ENCODE data around the gene PDE10A. TPM values are rescaled to one million over a fixed set of nuclear protein-coding genes. Genes with fewer than 3 reads are reported as not detected.

The PDE10A gene
- total and polyA plus RNA-seq, 4 experiments from 2014 or later = not detected

GRCh38 chr6:165317723-165318122 is 345.3 kb downstream of the PDE10A start:
- intact Hi-C loops (cut with micrococcal nuclease) = no loop called here
- no peaks in the 10 kb centered on the region for H3K4me1 ChIP-seq (ENCODE audit: insufficient read depth, low read length)
- H3K9me3 ChIP-seq (ENCODE audit: control insufficient read depth in 1 of 2, low read length in 2 of 2) = no peaks in the 10 kb centered on the region
- no peaks in the 10 kb centered on the region for H3K36me3 ChIP-seq (ENCODE audit: insufficient read depth, low read length)
- H3K4me3 ChIP-seq (ENCODE audit: low read length in 2 of 2) = no peak overlapping the region
- ChIA-PET CTCF (ENCODE audit: partially characterized antibody) (interaction anchor here (0.6 kb wide), 1 partner anchor 19 kb away, joined by 4 read pairs; no protein-coding TSS in a partner anchor), POLR2A (ENCODE audit: partially characterized antibody) (no interaction called here)
- peaks cover 0 to 1% (median 0%) of the 10 kb centered on the region in 4 donors for H3K4me1 Mint-ChIP-seq
- H3K27me3 Mint-ChIP-seq = no peaks in the 10 kb centered on the region
- no peak overlapping the region for H3K27ac ChIP-seq (ENCODE audit: low read depth, low read length)
- no peak for DNase-seq
- no peaks in the 10 kb centered on the region for H3K36me3 Mint-ChIP-seq
- no peaks in the 10 kb centered on the region for H3K27me3 ChIP-seq (ENCODE audit: insufficient read depth, low read length)
- H3K4me3 Mint-ChIP-seq = no peak overlapping the region
- no peak overlapping the region for H3K27ac Mint-ChIP-seq
- H3K9me3 Mint-ChIP-seq = peaks cover 2 to 36% (median 9%) of the 10 kb centered on the region in 8 donors

- no peak within 1 kb of the TSS for H3K27ac Mint-ChIP-seq
- no peaks in the 10 kb centered on the region for H3K36me3 ChIP-seq (ENCODE audit: insufficient read depth, low read length)
- no peak for DNase-seq
- intact Hi-C loops (cut with micrococcal nuclease) = no loop called here
- peak within 1 kb of the TSS in 6 of 8 donors; percentile 8 to 72 (median 55) for H3K4me3 Mint-ChIP-seq
- no peaks in the 10 kb centered on the region for H3K36me3 Mint-ChIP-seq
- H3K27me3 ChIP-seq (ENCODE audit: insufficient read depth, low read length) = no peaks in the 10 kb centered on the region
- no peak within 1 kb of the TSS for H3K27ac ChIP-seq (ENCODE audit: low read depth, low read length)
- H3K4me3 ChIP-seq (ENCODE audit: low read length in 2 of 2) = no peak within 1 kb of the TSS
- CTCF ChIA-PET (ENCODE audit: partially characterized antibody) = no interaction called here
- H3K27me3 Mint-ChIP-seq = no peaks in the 10 kb centered on the region
- H3K9me3 ChIP-seq (ENCODE audit: control insufficient read depth in 1 of 2, low read length in 2 of 2) = no peaks in the 10 kb centered on the region
- no peaks in the 10 kb centered on the region for H3K4me1 ChIP-seq (ENCODE audit: insufficient read depth, low read length)
- H3K9me3 Mint-ChIP-seq = peaks cover 0 to 6% (median under 1%) of the 10 kb centered on the region in 8 donors
- H3K4me1 Mint-ChIP-seq = peaks cover 4 to 13% (median 7%) of the 10 kb centered on the region in 4 donors
- POLR2A ChIA-PET (ENCODE audit: partially characterized antibody) = no interaction called here
Observed at GRCh38 chr6:165308926-165309731, 353.9 kb downstream of the PDE10A start, which contains the start of gene C6orf118. Gene C6orf118, minus strand, starts transcription at chr6:165309605. Its CDS starts 19 bp downstream, at chr6:165309586.

GRCh38 chr6:165306955-165307354 is 356.1 kb downstream of the PDE10A start:
- Histone ChIP-seq H3K9me3 (ENCODE audit: control insufficient read depth in 1 of 2, low read length in 2 of 2) (no peaks in the 10 kb centered on the region), H3K27ac (ENCODE audit: low read depth, low read length) (no peak overlapping the region), H3K4me1 (ENCODE audit: insufficient read depth, low read length) (no peaks in the 10 kb centered on the region), H3K36me3 (ENCODE audit: insufficient read depth, low read length) (no peaks in the 10 kb centered on the region), H3K4me3 (ENCODE audit: low read length in 2 of 2) (no peak overlapping the region), H3K27me3 (ENCODE audit: insufficient read depth, low read length) (no peaks in the 10 kb centered on the region)
- ChIA-PET POLR2A (ENCODE audit: partially characterized antibody) (no interaction called here), CTCF (ENCODE audit: partially characterized antibody) (no interaction called here)
- DNase-seq = no peak
- Mint-ChIP-seq H3K36me3 (no peaks in the 10 kb centered on the region), H3K9me3 (peaks cover 0 to 10% (median 2%) of the 10 kb centered on the region in 8 donors), H3K27me3 (no peaks in the 10 kb centered on the region), H3K27ac (no peak overlapping the region), H3K4me1 (peaks cover 4 to 13% (median 7%) of the 10 kb centered on the region in 4 donors), H3K4me3 (no peak overlapping the region)
- intact Hi-C loops (cut with micrococcal nuclease) = no loop called here

- Histone ChIP-seq H3K4me3 (ENCODE audit: low read length in 2 of 2) (no peak overlapping the region), H3K36me3 (ENCODE audit: insufficient read depth, low read length) (no peaks in the 10 kb centered on the region), H3K27ac (ENCODE audit: low read depth, low read length) (no peak overlapping the region), H3K4me1 (ENCODE audit: insufficient read depth, low read length) (no peaks in the 10 kb centered on the region), H3K27me3 (ENCODE audit: insufficient read depth, low read length) (no peaks in the 10 kb centered on the region), H3K9me3 (ENCODE audit: control insufficient read depth in 1 of 2, low read length in 2 of 2) (no peaks in the 10 kb centered on the region)
- intact Hi-C loops (cut with micrococcal nuclease) = no loop called here
- Mint-ChIP-seq H3K27ac (no peak overlapping the region), H3K27me3 (no peaks in the 10 kb centered on the region), H3K4me1 (no peaks in the 10 kb centered on the region), H3K9me3 (peaks cover 0 to 8% (median 3%) of the 10 kb centered on the region in 8 donors), H3K4me3 (no peak overlapping the region), H3K36me3 (no peaks in the 10 kb centered on the region)
- no peak for DNase-seq
- CTCF ChIA-PET (ENCODE audit: partially characterized antibody) = no interaction called here
- POLR2A ChIA-PET (ENCODE audit: partially characterized antibody) = no interaction called here
Observed at GRCh38 chr6:165301372-165302246, 361.4 kb downstream of the PDE10A start.

- H3K27ac Mint-ChIP-seq = no peak overlapping the region
Observed at GRCh38 chr6:165300422-165300936, 362.6 kb downstream of the PDE10A start.

GRCh38 chr6:165298875-165299274 is 364.2 kb downstream of the PDE10A start:
- Histone ChIP-seq H3K4me1 (ENCODE audit: insufficient read depth, low read length) (no peaks in the 10 kb centered on the region), H3K36me3 (ENCODE audit: insufficient read depth, low read length) (no peaks in the 10 kb centered on the region), H3K9me3 (ENCODE audit: control insufficient read depth in 1 of 2, low read length in 2 of 2) (no peaks in the 10 kb centered on the region), H3K27me3 (ENCODE audit: insufficient read depth, low read length) (no peaks in the 10 kb centered on the region), H3K27ac (ENCODE audit: low read depth, low read length) (no peak overlapping the region), H3K4me3 (ENCODE audit: low read length in 2 of 2) (no peak overlapping the region)
- intact Hi-C loops (cut with micrococcal nuclease) = no loop called here
- no peaks in the 10 kb centered on the region for H3K4me1 Mint-ChIP-seq
- POLR2A ChIA-PET (ENCODE audit: partially characterized antibody) = no interaction called here
- no peaks in the 10 kb centered on the region for H3K36me3 Mint-ChIP-seq
- DNase-seq = no peak
- no peak overlapping the region for H3K4me3 Mint-ChIP-seq
- no peaks in the 10 kb centered on the region for H3K27me3 Mint-ChIP-seq
- CTCF ChIA-PET (ENCODE audit: partially characterized antibody) = no interaction called here
- H3K27ac Mint-ChIP-seq = no peak overlapping the region
- H3K9me3 Mint-ChIP-seq = peaks cover 0 to 8% (median 4%) of the 10 kb centered on the region in 8 donors

More at GRCh38 chr6:165300422-165300936, 362.6 kb downstream of the PDE10A start:
- H3K4me3 ChIP-seq (ENCODE audit: low read length in 2 of 2) = no peak overlapping the region
- ChIA-PET CTCF (ENCODE audit: partially characterized antibody) (no interaction called here), POLR2A (ENCODE audit: partially characterized antibody) (no interaction called here)
- Mint-ChIP-seq H3K4me1 (no peaks in the 10 kb centered on the region), H3K36me3 (no peaks in the 10 kb centered on the region), H3K27me3 (no peaks in the 10 kb centered on the region), H3K4me3 (no peak overlapping the region), H3K9me3 (peaks cover 0 to 8% (median 4%) of the 10 kb centered on the region in 8 donors)
- intact Hi-C loops (cut with micrococcal nuclease) = no loop called here
- H3K36me3 ChIP-seq (ENCODE audit: insufficient read depth, low read length) = no peaks in the 10 kb centered on the region
- no peaks in the 10 kb centered on the region for H3K4me1 ChIP-seq (ENCODE audit: insufficient read depth, low read length)
- H3K27ac ChIP-seq (ENCODE audit: low read depth, low read length) = no peak overlapping the region
- no peak for DNase-seq
- no peaks in the 10 kb centered on the region for H3K9me3 ChIP-seq (ENCODE audit: control insufficient read depth in 1 of 2, low read length in 2 of 2)
- H3K27me3 ChIP-seq (ENCODE audit: insufficient read depth, low read length) = no peaks in the 10 kb centered on the region

GRCh38 chr6:165298402-165298801 is 364.6 kb downstream of the PDE10A start:
- Histone ChIP-seq H3K9me3 (ENCODE audit: control insufficient read depth in 1 of 2, low read length in 2 of 2) (no peaks in the 10 kb centered on the region), H3K27me3 (ENCODE audit: insufficient read depth, low read length) (no peaks in the 10 kb centered on the region), H3K27ac (ENCODE audit: low read depth, low read length) (no peak overlapping the region), H3K36me3 (ENCODE audit: insufficient read depth, low read length) (no peaks in the 10 kb centered on the region), H3K4me1 (ENCODE audit: insufficient read depth, low read length) (no peaks in the 10 kb centered on the region), H3K4me3 (ENCODE audit: low read length in 2 of 2) (no peak overlapping the region)
- H3K36me3 Mint-ChIP-seq = no peaks in the 10 kb centered on the region
- no peak overlapping the region for H3K27ac Mint-ChIP-seq
- ChIA-PET POLR2A (ENCODE audit: partially characterized antibody) (no interaction called here), CTCF (ENCODE audit: partially characterized antibody) (no interaction called here)
- no peaks in the 10 kb centered on the region for H3K27me3 Mint-ChIP-seq
- DNase-seq = no peak
- intact Hi-C loops (cut with micrococcal nuclease) = no loop called here
- peaks cover 0 to 8% (median 4%) of the 10 kb centered on the region in 8 donors for H3K9me3 Mint-ChIP-seq
- H3K4me1 Mint-ChIP-seq = no peaks in the 10 kb centered on the region
- no peak overlapping the region for H3K4me3 Mint-ChIP-seq
